ENCODE measurements around the gene TOLLIP.

The TOLLIP gene

DNA sequence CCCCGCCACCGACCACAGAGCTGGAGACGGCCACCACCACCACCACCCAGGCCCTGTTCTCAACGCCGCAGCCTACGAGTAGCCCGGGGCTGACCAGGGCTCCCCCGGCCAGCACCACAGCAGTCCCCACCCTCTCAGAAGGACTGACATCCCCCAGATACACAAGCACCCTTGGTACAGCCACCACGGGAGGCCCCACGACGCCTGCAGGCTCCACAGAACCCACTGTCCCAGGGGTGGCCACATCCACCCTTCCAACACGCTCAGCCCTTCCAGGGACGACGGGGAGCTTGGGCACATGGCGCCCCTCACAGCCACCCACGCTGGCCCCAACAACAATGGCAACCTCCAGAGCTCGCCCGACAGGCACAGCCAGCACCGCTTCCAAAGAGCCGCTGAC is 67.7 kb downstream of the TOLLIP start:
- DNase-seq = no peak

DNA sequence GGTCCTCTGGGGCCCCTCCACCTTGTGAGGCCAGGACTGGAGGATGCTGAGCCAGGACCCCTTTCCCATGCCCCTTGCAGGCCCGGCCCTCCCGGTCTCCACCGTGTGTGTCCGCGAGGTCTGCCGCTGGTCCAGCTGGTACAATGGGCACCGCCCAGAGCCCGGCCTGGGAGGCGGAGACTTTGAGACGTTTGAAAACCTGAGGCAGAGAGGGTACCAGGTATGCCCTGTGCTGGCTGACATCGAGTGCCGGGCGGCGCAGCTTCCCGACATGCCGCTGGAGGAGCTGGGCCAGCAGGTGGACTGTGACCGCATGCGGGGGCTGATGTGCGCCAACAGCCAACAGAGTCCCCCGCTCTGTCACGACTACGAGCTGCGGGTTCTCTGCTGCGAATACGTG is 68.7 kb downstream of the TOLLIP start:
- no peak for DNase-seq

DNA sequence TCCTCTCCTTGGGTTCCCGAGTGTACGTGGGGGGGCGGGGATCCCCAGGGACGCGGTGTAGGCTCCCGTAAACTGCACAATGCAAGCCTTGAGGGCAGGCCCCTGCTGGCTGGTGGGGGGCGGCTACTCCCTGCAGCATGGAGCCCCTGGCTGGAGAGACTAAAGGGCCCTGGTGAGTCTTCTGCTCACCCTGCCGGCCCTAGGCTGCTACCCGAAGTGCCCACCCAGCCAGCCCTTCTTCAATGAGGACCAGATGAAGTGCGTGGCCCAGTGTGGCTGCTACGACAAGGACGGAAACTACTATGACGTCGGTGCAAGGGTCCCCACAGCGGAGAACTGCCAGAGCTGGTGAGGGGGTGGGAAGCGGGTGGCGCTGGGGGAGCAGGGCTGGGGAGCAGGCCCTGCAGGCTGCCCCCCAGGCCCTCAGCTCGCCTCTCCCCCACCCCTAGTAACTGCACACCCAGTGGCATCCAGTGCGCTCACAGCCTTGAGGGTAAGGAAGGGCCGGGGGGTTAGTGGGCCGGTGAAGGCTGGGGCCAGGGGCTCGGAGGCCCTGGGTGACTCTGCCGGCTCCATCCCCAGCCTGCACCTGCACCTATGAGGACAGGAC is 69.7 kb downstream of the TOLLIP start:
- no peak for DNase-seq

DNA sequence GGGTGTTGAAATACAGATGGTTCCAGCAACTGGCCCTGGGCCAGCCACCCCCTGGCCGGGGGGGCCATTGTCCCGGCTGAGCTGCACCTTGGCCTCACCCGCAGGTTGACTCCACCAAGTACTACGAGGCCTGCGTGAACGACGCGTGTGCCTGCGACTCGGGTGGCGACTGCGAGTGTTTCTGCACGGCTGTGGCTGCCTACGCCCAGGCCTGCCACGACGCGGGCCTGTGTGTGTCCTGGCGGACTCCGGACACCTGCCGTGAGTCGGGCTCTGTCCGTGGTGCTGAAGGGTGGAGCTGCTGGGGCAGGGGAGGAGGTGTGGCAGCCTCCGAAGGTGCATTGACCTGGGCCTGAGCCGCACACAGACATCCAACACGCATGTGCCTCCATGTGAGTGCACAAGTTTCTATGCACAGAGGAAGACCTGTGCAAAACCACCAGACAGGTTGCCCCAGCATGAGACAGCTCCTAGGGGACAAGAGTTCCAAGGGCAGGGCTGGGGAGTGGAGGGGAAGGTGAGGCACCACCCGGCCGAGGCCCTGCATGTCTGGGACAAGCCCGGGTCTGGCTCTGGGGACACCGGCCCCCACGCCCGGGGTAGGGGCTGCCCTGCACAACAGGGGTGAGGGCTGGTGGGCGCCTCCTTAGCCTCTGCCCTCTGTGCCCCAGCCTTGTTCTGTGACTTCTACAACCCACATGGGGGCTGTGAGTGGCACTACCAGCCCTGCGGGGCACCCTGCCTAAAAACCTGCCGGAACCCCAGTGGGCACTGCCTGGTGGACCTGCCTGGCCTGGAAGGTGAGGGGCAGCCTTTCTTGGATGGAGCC is 70.5 kb downstream of the TOLLIP start:
- DNase-seq = no peak

DNA sequence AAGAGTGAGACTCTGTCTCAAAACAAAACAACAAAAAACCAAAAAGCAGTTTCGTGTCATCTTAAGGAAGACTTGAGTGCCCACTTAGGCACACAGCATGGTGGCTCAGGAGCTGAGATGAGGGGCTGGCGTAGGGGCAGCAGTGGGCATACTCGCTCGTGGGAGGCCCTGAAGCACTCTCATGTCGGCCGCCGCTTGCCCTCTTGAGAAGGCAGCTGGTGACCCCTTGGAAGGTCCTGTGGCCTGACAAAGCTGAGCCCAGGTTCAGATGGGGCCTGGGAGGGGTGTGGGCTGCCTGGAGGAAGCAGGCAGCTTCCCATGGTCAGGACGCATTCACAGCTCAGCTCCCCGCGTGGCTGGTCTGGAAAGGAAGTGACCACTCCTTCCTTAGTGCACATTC is 71.6 kb downstream of the TOLLIP start:
- no peak for DNase-seq

DNA sequence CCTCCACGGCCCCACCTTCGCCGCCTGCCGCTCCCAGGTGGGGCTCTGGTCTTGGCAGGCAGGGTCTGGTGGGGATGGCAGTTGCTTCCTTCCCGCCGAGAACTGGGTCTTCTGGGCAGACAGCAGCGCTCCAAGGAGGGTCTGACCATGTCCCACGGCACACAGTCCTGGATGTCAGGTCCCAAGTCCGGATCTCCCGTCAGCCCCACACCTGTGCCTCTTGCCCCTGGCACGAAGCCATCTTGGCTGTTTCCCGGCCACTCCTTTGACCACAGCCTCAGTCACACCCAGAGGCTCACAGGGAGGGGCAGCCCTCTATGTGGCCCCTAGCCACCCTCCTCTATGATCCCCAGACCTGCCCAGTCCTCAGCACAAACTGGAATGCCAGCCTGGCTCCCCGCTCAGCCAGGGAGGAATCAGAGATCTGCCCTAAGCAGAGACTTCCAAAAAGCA is 72.3 kb downstream of the TOLLIP start:
- no peak for DNase-seq

DNA sequence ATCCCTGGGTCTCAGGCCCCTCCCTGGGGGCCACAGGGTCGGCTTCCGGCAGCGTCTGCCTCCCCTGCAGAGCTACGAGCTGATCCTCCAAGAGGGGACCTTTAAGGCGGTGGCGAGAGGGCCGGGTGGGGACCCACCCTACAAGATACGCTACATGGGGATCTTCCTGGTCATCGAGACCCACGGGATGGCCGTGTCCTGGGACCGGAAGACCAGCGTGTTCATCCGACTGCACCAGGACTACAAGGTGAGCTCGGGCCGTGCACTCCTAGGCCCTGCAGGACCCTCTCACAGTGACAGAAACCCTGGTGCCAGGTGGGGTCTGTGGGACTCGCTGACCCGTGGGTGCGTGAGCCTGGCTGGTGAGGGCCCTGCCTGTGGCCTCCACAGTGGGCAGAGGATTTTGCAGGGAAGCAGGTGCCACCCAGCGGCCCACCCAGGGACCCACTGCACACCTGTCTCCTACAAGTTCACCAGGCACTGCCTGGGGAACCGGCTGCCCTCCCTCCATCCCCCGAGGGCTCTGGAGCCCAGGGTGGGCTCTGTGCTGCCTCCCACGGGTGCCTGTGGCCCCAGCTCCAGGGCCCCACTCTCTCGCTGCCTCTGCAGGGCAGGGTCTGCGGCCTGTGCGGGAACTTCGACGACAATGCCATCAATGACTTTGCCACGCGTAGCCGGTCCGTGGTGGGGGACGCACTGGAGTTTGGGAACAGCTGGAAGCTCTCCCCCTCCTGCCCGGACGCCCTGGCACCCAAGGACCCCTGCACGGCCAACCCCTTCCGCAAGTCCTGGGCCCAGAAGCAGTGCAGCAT is 72.9 kb downstream of the TOLLIP start:
- no peak for DNase-seq

DNA sequence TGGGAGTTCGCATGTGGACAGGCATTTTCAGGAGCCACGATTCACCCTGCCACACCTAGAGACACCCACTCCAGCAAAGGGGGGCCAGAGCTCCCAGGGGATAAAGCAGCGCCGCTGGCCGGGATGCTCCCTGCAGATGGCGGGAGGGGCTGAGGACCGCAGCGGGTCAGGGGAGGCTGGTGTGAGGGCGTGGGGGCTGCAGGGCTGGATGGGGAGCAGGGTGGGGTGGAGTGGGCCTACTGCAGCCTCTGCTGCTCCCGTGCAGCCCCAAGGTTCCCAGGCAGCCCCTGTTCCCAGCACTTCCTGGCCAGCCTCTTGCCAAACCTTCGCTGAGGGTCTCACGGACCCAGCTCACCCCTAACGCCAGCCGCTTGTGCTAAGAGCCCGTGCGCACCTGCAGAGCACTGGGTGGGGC is 73.5 kb downstream of the TOLLIP start:
- no peak for DNase-seq

DNA sequence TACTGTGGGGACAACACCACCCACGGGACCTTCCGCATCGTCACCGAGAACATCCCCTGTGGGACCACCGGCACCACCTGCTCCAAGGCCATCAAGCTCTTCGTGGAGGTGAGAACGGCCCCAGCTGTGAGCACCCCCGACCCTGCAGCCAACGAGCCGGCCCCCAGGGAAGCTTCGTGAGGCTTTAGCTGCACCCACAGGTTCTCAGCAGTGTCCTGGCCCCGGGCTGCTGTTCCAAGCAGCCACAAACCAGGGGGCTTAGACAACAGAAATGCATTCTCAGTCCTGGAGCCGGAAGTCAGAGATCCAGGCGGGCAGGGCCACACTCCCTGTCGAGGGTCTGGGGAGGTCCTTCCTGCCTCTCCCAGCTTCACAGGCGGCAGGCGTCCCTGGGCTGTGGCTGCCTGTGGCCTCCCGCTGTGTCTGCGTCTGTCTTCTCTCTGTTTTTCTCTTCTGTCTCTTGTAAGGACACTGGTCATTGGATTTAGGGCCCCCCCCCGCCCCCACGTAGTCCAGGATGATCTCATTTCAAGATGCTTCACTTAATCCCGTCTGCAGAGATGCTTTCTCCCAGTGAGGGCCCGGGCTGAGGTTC is 74.0 kb downstream of the TOLLIP start:
- no peak for DNase-seq

DNA sequence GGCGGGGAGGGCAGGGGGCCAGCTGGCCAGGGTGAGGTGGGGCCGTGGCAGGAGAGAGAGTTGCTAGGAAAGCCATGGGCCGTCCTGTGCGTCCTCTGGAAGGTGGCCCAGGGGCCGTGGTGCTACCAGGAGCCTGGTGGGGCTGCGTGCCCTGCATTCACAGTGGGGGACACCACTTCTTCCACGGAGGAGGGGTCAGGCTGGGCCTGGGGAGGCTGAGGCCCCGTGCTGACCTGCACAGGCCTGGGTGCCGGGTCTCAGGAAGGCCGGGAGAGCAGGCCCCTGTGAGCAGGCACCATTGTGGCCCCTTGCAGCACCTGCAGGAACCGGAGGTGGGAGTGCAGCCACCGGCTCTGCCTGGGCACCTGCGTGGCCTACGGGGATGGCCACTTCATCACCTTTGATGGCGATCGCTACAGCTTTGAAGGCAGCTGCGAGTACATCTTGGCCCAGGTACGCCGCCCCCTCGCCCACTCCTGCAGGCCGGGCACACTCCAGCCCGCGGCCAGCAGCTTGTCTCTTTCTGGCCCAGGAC is 74.6 kb downstream of the TOLLIP start:
- no peak for DNase-seq

DNA sequence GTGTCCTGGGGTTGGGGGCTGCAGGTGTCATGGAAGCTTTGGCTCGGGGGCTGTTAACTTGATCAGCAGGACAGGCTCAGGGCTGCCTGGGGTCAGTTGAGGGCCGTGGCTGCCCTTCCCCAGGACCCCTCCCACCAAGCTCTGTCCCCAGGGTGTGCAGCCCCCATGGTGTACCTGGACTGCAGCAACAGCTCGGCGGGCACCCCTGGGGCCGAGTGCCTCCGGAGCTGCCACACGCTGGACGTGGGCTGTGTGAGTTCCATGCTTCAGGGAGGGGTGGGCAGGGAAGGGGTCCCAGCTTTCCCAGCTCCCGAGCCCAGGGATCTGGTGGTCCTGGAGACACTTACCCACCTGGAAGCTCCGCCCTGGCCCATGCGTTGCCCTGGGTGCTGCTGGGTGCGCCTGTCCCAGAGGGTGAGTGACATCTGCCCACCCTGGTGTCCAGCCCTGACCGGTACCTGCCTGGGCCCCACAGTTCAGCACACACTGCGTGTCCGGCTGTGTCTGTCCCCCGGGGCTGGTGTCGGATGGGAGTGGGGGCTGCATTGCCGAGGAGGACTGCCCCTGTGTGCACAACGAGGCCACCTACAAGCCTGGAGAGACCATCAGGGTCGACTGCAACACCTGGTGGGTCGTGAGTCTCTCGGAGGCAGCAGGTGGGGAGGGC is 75.2 kb downstream of the TOLLIP start:
- DNase-seq = no peak

DNA sequence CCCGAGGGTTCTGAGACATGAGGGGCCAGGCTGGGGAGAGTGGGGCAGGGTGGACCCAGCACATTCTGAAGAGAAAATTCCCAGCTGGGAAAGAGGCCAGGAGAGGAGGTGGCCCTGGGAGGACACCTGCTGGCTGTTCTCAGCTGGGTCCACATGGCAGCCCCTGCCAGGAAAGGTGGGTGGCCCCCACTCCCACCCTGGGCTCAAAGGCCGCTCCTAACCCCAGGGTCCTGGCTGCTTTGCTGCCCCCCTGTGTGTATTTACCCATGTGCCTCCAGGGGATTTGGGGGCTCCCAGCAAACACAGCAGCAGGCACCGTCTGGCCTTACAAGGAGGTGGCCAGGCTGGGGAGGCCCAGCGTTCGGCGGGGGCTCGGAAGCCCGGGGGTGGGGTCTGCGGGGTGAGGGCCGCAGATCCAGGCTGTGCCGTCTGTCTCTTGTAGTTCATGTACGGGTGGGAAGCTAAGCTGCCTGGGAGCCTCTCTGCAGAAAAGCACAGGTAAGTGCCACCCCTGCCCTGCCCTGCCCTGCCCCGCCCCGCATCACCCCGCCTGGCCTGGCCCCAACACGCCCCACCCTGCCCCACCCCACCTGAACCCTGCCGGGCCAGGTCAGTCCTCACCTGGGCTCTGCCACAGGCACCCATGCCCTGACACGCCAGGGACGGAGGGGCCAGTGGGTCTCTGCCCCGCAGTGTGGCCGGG is 75.9 kb downstream of the TOLLIP start:
- no peak for DNase-seq

DNA sequence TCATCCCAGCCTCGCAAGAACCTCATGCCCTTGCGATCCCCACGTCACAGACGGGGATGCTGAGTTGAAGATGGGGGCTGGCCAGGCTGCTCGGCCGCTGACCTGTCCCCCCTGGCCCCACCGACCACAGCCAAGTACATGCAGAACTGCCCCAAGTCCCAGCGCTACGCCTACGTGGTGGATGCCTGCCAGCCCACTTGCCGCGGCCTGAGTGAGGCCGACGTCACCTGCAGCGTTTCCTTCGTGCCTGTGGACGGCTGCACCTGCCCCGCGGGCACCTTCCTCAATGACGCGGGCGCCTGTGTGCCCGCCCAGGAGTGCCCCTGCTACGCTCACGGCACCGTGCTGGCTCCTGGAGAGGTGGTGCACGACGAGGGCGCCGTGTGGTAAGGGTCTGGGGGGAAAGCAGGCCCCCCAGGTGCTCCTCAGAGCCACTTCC is 76.5 kb downstream of the TOLLIP start:
- no peak for DNase-seq

DNA sequence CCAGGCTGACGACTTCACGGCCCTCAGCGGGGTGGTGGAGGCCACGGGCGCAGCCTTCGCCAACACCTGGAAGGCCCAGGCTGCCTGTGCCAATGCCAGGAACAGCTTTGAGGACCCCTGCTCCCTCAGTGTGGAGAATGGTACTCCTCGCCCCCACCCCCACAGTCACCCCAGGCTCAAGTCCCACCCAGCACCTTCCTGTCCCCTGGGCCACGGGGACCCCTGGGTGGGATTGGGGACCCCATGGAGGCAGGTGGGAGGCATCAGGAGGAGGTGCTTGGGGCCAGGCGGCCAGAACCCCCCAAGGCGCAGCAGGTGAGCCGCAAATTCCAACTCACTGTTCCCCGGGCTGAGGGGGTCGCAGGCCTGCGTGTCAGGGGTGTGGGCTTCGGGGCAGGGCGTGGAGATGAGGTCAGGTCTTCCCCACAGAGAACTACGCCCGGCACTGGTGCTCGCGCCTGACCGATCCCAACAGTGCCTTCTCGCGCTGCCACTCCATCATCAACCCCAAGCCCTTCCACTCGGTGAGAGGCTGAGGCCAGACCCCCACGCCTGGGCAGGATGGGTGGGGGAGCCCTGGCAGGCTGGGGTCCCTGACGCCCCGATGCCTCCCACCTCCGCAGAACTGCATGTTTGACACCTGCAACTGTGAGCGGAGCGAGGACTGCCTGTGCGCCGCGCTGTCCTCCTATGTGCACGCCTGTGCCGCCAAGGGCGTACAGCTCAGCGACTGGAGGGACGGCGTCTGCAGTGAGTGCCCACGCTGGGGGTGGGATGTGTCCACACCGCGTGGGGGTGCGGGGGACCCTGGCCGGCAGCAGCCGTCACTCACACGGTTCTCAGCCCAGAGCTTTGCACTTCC is 77.2 kb downstream of the TOLLIP start:
- no peak for DNase-seq

DNA sequence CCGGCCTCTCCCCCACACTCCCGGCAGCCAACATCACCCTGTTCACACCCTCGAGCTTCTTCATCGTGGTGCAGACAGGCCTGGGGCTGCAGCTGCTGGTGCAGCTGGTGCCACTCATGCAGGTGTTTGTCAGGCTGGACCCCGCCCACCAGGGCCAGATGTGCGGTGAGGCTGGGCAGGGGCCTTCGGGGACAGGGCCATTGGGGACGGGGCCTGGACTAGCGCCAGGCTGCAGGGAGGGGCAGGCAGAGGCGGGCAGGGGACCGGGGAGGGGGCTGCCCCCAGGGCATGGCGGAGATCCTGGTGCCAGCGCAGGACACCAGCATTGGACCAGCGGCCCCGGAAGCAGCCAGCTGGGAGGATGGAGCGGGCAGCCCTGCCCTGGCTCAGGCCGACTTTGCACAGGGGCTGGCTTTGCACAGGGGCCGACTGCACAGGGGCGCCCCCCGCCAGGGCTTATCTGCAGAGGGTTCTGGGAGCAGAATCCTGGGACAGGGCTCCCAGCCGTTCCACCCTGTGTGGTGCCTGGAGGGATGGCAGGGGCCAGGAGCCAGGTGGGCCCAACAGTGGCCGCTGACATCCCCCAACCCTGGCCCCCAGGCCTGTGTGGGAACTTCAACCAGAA is 77.9 kb downstream of the TOLLIP start:
- no peak for DNase-seq

DNA sequence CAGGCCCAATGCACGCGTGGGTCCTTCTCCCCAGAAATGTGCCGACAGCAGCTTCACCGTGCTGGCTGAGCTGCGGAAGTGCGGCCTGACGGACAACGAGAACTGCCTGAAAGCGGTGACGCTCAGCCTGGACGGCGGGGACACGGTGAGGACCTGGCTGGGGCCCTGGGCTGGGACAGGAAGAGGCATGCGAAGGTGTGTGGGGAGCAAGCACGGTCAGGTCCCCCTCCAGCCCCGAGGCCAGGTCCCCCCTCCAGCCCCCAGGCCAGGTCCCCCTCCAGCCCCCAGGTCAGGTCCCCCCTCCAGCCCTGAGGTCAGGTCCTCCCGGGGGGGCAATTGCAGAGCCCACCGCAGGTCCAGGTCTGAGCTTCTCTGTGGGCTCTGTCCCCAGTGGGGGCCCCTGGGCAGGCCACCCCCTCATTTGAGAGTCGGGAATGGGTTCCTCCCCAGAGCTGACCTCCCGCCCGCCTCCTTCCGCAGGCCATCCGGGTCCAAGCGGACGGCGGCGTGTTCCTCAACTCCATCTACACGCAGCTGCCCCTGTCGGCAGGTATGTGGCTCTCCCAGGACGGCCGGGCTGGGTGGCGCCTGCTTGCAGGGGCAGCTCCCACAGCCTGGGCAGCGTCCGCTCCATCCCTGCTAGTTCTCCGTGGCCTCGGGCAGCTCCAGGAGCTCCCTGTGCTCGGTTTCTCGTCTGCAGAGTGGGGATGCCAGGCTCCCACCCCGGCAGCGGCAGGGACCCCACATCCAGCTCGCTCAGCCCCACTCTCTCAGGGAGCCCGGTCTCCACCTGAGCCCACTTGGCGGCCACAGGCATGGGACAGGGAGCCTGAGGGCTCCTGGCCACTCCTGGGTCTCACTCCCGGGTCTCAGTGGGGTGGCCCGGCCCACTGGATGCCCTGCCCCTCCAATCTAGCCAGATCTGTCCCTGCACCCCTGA is 78.7 kb downstream of the TOLLIP start:
- no peak for DNase-seq

DNA sequence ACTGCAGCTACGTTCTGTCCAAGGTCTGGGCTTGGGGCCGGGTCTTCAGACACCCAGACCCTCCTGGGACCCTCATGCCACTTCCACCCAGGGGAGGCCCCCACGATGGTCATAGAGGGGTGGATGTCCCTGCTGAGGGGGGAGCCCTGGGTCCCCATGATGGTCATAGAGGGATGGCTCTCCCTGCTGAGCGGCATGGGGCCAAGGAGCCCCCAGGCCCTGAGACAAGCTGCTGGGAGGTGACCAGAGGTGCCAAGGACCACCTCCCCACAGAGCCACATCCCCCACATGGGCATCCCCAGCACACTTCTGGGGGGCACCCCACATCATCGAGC is 79.3 kb downstream of the TOLLIP start:
- no peak for DNase-seq

DNA sequence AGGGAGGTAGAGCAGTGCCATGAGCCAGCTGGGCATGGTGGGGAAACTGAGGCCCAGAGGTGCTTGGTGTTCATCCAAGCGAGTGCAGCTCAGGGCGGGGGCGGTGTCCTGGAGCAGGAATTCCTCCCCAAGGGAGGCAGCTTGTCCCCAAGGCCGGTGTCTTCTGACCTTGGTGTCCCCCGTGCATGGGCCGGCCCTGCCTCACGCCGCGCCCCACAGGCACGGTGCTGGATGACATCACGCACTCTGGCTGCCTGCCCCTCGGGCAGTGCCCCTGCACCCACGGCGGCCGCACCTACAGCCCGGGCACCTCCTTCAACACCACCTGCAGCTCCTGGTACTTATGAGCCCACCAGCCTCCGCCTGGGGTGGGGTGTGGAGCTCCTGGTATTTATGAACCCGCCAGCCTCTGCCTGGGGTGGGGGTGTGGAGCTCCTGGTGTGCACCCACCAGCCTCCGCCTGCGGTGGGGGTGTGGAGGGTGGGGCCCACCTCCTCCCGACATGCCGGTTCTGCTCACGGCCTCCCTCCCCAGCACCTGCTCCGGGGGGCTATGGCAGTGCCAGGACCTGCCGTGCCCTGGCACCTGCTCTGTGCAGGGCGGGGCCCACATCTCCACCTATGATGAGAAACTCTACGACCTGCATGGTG is 79.8 kb downstream of the TOLLIP start:
- no peak for DNase-seq

All from activated CD4-positive, alpha-beta T cell treated with anti-CD3 and anti-CD28 coated beads for 48 hours (primary cell).